Stimulated activated CD8-positive, alpha-beta memory T cell treated with anti-CD3 and anti-CD28 coated beads, Interleukin-15, amount 100 ng/mL, for 1 hour (primary cell): ENCODE results near the gene EFNB3.

Experiments used
- DNase-seq: peaks from one replicate; pipeline ENCODE4 v3.0.0-alpha.2; 2020; ENCODE audit warnings: low read depth

The EFNB3 gene

DNA sequence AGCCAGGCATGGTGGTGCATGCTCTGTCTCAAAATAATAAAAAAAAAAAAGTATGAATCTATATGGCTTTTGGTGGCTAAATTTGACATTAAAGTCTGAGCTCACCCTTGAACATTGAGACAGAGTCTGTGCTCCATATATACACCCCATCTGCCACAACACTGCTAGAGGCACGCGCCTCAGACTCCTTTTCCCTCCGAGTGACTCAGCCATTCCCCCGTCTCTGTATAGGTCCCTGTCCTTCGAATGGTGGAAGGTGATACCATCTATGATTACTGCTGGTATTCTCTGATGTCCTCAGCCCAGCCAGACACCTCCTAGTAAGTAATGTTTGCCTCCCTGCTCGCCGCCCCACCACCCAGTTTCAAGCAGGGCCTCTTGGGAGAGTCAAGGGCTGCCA is 4.5 kb upstream of the EFNB3 start:
- DNase-seq = no peak

DNA sequence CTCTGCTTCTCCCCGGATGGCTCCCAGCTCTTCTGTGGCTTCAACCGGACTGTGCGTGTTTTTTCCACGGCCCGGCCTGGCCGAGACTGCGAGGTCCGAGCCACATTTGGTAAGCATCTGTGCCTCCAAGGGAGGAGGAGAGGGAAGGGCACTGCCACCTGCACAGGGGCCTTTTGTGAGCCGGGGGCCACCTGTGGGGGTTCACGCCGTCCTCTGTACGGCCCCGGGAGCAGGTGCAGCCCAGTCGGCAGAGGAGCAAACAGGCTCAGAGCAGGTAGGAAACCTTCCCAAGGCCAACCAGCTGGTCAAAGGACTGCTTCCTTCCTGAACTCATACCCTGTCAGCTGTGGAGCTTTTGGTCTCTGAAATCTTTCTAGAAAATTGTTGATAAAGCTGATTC is 3.3 kb upstream of the EFNB3 start:
- DNase-seq = no peak

DNA sequence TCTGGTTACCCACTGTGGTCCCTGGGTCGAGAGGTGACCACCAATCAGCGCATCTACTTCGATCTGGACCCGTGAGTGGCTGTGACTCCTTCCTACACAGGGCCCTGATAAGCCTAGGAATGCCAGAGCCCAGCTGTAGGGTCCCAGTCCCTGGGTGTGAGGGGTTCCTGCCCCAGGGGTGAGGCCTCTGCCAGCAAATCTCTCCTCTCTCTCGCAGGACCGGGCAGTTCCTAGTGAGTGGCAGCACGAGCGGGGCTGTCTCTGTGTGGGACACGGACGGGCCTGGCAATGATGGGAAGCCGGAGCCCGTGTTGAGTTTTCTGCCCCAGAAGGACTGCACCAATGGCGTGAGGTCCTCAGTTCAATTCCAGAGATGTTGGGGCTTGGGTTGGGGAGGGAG is 2.2 kb upstream of the EFNB3 start:
- no peak for DNase-seq

DNA sequence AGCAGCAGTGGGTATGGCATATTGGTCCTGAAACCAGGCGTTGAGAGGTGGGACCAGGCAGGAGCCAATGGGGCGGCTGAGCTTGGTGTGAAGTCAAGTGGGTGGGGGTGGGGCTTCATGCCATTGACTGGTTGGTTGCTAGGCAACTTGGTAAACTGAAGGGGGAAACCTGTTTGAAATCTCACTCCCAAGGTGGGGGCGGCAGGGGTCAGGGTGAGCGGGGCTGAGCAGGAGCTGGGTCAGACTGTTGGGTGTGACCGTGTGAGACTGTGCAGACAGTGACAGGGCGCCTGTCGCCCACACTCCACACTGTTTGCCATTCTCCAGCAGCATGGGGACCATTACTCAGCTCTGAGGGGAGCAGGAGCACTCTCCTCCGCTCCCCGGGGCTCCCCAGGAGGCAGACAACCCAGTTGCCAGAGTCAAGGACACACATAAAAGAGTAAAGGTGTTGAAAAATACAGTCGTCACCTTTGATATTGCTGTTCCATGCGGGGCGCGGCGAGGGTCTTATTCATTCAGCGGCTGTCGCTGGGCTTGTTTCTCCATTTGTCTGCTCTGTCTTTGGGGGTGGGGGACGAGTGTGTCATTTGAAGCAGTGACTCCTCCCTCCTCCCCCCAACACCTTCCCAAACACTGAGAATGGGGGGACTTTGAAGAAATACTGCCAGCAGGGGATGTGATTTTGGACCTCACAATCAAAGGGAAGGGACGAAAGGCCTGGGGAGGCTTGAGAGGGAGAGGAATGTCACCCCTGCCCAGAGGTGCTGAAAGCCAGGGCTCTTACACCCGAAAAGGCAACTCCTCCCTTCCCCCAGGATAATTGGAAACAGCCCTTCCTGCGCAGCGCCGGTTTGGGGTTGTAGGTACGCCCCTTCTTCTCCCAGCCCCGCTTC is 1.2 kb upstream of the EFNB3 start:
- DNase-seq = no peak

DNA sequence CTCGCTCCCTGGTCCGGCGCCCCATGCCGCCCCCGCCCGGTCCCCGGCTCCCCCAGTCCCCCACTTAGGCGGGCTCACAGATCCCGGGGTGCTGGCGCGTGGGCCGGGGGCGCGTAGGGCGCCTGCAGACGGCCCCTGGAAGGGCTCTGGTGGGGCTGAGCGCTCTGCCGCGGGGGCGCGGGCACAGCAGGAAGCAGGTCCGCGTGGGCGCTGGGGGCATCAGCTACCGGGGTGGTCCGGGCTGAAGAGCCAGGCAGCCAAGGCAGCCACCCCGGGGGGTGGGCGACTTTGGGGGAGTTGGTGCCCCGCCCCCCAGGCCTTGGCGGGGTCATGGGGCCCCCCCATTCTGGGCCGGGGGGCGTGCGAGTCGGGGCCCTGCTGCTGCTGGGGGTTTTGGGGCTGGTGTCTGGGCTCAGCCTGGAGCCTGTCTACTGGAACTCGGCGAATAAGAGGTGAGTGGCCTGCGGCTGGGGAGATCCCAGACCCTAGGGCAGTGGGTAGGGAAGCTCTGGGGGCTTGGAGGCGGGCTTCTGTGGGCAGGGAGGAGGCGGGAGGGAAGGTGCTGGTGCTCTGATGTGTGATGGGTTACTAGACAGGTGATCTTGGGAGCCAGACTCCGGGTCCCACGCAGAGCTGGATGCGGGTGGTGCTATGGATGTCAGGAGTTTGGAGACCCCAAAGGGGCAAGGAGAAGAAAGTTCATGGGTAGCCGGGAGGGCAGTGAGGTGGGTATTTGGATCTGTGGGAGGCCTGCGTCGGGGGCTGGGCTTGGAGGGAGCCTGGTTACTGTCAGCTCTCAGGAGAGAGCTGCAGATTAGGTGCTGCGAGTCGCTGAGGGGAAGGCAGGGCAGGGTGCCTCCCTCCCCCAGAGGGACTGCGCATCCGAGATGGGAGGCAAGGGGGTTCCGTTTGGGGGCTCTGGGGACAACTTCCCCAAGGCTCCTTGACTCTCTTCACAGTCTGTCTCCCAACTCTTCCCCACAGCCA is 560 bp downstream of the EFNB3 start:
- no peak for DNase-seq

DNA sequence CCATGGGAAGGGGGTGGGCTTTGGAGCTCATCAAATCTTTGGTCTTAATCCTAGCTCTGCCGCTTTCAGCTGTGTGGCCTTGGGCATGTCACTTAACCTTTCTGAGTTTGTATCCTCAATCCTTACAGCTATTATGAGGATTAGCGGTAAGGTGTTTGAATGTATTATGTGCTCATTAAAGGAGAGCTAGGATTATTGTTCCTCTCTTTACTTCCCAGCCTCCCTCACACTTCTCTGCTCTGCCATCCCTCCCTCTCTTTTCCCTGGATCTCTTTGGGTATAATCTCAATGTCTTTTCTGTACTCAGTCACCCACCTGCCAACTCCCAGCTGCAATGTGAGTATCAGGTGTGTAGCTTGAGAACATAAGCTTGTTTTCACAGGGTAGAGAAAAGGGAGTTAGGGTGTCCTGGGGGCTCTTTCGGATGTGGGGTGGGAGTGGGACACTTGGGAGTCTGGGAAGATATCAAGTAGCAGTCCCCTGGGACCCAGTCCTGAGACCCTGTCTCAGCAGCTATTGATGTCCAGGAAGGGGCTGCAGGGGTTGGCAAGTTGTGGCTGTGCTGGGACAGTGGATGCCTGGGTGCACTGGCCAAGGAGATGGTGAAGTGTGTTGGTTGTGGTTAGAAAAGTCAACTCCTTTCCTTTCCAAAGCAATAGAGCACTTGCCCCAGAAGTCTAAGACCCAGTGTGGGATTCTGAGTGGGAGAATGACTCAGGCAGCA is 1.8 kb downstream of the EFNB3 start:
- DNase-seq = no peak

DNA sequence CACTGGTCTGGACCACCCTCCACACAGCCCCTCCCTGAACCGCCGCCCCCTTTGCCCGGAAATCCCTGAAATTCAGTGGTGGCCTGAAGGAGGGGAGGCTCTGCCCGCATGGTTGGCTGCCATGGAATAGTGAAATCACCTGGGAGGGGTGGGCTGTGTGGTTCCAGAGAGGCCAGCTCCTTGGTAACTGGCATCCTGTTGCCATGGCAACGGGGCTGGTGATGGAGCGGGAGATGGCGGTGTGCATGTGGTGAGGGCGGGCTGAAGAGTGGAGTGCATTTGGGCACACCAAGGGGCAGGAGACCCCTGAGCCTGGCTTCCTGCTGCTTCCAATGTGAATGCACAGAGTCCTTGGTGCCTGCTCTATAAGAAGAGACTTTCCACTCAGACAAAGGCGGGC is 2.4 kb downstream of the EFNB3 start:
- DNase-seq = no peak

DNA sequence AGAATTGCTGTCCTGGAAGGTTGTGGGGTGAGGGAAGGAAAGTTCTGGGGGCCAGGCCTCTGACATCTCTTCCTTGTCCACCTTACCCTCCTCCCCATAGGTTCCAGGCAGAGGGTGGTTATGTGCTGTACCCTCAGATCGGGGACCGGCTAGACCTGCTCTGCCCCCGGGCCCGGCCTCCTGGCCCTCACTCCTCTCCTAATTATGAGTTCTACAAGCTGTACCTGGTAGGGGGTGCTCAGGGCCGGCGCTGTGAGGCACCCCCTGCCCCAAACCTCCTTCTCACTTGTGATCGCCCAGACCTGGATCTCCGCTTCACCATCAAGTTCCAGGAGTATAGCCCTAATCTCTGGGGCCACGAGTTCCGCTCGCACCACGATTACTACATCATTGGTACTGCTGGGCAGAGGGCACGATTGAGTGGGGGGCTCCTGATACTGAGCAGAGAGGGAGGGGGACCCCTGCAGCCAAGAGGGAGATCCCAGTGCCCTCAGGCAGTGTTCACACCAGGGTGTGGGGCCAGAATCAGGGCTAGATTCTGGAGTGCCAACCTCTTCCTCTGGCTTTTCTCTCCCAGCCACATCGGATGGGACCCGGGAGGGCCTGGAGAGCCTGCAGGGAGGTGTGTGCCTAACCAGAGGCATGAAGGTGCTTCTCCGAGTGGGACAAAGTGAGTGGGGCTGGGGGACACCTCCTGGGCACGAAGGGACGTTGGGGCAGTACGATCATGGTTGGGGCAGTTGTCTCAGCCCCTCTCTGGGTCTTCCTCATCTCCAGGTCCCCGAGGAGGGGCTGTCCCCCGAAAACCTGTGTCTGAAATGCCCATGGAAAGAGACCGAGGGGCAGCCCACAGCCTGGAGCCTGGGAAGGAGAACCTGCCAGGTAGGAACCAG is 3.1 kb downstream of the EFNB3 start:
- no peak for DNase-seq

DNA sequence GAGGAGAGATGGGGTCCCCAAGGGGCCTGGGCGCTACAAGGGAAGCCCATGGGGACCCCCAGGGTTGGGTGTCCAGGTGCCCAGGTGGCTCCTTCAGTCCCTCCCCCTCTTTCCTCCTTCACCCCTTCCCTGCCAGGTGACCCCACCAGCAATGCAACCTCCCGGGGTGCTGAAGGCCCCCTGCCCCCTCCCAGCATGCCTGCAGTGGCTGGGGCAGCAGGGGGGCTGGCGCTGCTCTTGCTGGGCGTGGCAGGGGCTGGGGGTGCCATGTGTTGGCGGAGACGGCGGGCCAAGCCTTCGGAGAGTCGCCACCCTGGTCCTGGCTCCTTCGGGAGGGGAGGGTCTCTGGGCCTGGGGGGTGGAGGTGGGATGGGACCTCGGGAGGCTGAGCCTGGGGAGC is 4.0 kb downstream of the EFNB3 start:
- no peak for DNase-seq

DNA sequence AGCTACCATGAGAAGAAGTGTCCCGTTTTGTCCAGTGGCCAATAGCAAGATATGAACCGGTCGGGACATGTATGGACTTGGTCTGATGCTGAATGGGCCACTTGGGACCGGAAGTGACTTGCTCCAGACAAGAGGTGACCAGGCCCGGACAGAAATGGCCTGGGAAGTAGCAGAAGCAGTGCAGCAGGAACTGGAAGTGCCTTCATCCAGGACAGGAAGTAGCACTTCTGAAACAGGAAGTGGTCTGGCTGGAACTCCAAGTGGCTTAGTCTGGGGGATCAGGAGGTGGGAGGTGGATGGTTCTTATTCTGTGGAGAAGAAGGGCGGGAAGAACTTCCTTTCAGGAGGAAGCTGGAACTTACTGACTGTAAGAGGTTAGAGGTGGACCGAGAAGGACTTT is 5.3 kb downstream of the EFNB3 start:
- DNase-seq = no peak

DNA sequence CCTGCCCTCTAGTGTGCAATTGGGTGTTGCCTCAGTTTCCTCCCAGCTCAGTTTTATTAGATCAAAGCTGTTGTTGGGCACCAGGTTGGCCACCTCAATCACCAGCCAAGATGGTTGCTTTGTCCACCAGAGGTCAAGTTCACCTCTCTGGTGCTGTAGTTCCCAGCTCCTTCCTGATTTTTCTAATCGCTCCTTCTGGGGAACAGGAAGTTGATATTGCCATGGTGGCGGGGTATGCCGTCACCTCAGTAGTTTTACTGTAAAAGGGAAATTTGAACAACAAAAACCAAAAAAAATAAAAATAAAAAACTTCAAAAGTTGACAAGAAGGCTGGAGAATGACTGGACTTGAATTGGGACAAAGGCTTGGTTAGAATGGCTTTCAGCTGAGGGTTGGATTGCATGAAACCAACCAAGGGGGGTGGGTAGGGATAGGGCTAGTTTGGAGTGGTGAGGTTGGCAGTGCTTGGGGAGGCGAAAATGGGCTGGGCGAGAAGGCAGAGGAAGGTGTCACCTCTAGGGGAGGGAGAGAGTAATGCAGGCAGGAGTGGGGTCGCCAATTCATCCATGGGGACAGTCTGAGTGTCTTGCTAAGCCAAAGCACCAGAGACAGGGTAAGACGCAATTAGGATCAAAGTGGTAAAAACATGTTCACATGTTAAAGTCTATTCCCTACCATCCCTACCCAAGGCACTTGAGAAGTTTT is 6.2 kb downstream of the EFNB3 start:
- DNase-seq = no peak

DNA sequence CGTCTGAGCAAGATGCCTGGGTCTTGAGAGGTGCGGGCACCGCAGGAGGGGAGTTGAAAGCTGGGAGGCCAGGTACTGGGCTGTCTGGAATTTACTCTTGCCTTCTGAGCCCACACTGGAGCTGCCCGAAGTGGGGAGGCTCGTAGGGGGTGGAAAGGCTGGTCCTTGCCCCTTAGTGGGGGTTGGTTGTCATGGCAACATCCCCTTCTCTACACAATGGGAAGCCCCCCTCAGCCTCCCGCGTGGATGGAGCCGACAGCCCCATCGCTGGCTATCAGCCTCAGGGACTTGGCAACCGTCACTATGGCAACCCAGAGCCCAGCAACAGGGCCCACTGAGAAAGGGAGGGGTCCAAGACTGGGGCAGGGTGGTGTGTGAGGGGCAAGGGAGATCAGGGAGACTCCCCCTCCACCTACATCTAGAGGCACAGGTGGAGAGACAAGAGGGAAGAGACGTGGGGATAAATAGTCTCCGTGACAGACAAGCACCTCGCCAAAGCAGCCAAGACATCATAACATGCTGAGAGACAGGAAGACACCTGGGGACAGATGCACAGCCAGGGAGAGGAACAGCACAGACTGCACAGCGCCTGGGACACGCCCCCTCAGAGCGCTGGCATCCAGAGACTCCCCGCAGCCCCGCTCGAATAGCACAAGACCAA is 7.2 kb downstream of the EFNB3 start:
- no peak for DNase-seq

DNA sequence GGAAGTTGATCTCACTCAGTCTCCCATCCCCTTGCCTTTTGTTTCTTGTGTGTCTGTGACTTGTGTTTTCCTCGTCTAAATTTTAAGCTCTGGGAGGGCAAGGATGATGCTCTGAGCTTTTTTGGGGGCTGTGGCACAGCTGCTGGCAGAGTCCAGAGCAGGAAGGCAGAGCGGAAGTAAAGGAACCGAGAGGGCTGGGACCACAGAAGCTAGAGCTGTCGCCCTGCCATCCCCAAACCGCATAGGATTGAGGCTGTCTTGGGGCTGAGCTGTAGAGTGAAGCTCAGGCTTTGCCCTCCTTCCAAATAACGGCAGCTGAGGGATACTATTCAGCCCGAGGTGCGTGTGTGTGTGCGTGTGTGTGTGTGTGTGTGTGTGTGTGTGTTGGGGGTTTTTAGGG is 8.8 kb downstream of the EFNB3 start:
- no peak for DNase-seq

DNA sequence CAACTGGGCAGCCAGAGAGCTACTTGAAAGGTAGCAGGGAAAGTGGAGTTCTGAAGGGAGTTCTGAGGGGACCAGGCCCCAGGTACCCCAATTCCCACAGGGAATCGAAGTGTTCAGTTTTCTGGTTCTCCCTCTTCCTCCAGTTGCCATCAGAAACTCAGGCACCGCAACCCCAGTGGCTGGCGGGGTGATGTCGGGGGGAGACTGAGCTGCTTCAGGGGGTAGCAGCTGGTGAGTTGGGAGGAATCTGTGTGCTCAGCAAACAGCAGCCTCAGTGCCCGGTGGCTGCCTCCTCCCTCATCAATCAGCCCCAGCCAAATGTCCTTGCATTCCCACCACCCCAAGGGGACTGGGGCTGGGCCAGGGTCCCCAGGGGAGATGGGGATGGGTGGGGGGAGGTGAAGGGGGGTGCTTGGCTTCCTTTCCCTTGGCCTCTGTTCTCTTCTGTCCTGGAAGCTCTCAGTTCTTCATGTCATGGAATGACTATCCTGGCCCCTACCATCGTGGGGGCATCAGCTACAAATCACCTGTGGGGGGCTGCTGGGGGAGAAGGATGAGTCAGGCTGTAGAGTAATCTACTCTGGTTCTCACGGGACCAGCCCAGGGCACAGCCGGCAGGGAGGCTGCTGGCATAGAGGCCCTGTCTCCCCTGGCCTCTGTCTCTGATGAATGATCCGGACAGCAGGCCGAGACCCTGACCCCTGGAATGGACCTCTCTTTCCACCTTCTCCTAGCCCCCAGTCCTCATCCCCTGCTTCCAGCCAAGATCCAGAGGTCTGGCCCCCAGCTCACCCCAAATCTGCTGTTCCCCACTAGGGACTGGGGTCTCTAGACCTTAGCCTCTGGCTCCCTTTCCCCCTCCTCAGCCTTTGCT is 10.0 kb downstream of the EFNB3 start:
- DNase-seq = no peak

DNA sequence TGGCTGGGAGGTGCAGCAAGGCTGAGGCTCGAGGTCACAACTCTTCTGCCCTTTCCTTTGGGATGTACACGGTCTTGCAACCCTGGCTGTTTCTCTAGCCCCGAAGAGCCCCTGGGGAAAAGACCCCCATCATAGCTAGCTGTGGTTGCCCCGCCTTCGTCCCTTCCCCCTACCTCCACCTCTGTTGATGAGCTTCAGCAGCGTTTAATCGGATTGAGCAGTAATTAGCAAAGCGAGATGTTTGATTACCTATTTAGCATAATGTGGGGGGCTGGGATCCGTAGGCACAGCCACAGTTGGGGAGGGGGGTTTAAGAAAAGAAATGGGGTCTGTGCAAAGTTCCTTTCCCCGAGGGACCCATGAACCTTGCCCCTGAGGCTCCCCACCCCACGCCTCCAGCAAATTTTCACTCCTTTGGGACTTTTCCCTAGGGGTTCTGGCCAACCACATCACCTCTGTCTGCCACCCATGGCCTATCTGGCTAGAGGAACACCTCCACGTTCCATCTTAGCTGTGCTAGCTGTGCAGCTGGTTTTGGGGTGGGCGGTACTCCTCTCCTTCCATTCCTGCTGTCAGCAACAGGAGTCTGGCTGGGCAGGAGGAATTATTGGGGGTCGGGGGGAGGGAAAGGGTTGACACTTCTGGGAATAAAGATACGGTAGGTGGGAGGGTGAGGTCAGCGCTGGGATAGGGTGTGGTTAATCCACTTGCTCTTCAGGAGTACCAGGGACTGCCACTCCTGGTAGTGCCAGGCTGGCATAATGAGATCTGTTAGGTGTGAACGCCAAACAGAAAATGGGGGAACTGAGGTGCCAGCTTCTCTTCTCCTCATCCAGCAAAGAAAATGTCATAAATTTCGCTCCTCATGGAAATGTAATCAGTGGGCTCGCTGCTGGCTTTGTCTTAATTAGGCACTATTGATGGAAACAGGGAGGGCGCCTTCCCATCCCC is 11.2 kb downstream of the EFNB3 start:
- DNase-seq = no peak

DNA sequence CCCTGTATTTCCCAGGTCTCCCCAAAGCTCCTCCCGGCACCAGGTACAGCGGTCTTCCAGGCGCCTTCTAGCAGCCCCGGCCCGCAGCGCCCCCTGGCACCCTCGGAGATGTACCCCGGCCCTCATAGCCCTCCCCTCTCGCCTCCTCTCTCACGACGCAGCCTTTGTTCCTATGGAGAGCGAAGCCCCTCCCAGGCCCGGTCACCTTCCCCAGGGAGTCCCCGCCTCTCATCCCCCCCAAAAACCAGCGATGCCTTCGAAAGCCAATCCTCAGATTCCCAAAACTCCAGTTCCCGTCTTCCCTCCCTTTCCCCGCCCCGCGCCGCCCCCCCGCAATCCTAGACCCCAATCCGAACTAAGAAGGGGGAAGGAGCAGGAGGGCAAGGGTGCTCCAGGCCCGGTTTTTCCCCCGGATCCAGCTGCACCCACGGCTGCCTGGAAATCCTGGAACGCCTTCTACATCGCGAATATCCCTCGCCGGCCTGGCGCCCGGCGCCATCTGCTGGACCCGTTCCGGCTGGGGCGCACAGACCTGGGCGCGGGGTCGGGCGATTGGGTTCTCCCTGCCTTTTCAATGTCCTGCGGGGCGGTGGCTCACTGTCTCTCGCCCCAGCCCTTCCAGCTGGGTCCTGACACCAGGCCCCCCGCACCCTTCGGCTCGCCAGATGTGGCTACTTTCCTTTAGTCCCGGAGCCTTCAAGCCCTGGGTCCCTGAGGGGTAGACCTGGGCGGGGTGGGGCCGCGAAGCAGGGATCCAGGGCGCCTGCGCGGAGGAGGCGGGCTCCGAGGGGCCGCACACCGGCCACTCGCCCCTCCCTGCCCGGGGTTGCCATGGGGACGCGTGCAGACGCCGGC is 12.1 kb downstream of the EFNB3 start, which contains the start of gene DNAH2:
DNAH2 (plus strand) TSS at position 844 of the 855 bp plus-strand sequence. CDS start 1,991 bp downstream, outside the sequence.
- DNase-seq = no peak
